PFSK-1 (cell line): ENCODE results near the gene DLGAP4.

Experiments used
- FOXP2 ChIP-seq: optimal IDR thresholded peaks from 2 replicates; pipeline ENCODE3; 2011; ENCODE audit warnings: borderline replicate concordance, control low read depth, inconsistent platforms; ENCODE audit not compliant: insufficient read depth; ENCODE audit errors: extremely low read length, extremely low read depth
- POLR2AphosphoS5 ChIP-seq: IDR thresholded peaks from 2 replicates; pipeline ENCODE4 v1.6.1; 2012; ENCODE audit warnings: low read depth, mild to moderate bottlenecking, control low read depth, low read length, moderate library complexity
- REST ChIP-seq, 2 experiments: IDR thresholded peaks; 2 replicates each; pipeline versions ENCODE4 v1.6.1 to v1.8.0; 2011 to 2012; ENCODE audit warnings: low read depth in 2 of 2, low read length in 2 of 2, control low read depth in 1 of 2, inconsistent platforms in 1 of 2, mild to moderate bottlenecking in 1 of 2, moderate library complexity in 1 of 2; ENCODE audit not compliant: insufficient read depth in 1 of 2
- SIN3A ChIP-seq: IDR thresholded peaks from 2 replicates; pipeline ENCODE4 v1.6.1; 2012; ENCODE audit warnings: mild to moderate bottlenecking, low read length, moderate library complexity, borderline replicate concordance; ENCODE audit not compliant: insufficient read depth
- TAF1 ChIP-seq: IDR thresholded peaks from 2 replicates; pipeline ENCODE4 v1.6.1; 2012; ENCODE audit warnings: low read length, control low read depth, borderline replicate concordance; ENCODE audit not compliant: insufficient read depth

GRCh38 chr20:36573103-36573797, 267.1 kb downstream of the DLGAP4 start, which contains the start of gene TGIF2:
- TF ChIP-seq TAF1 = no peak
- TF ChIP-seq POLR2AphosphoS5 = no peak
- TF ChIP-seq SIN3A = no peak
- no peak for TF ChIP-seq REST (IDR thresholded peaks at IDR 0.05; ENCODE audit: insufficient read depth in 1 of 2, low read depth in 2 of 2, low read length in 2 of 2)
- TF ChIP-seq FOXP2 = peak; percentile 71
